ENCODE data around the gene LRBA. TPM values are rescaled to one million over a fixed set of nuclear protein-coding genes. Genes with fewer than 3 reads are reported as not detected.

Gene LRBA
- total and polyA plus RNA-seq, 9 of the 15 experiments (the other 6 are each of a cell fraction or from before 2014, with no cell fraction given): 24.2 to 88.7 (median 59.7) TPM

DNA sequence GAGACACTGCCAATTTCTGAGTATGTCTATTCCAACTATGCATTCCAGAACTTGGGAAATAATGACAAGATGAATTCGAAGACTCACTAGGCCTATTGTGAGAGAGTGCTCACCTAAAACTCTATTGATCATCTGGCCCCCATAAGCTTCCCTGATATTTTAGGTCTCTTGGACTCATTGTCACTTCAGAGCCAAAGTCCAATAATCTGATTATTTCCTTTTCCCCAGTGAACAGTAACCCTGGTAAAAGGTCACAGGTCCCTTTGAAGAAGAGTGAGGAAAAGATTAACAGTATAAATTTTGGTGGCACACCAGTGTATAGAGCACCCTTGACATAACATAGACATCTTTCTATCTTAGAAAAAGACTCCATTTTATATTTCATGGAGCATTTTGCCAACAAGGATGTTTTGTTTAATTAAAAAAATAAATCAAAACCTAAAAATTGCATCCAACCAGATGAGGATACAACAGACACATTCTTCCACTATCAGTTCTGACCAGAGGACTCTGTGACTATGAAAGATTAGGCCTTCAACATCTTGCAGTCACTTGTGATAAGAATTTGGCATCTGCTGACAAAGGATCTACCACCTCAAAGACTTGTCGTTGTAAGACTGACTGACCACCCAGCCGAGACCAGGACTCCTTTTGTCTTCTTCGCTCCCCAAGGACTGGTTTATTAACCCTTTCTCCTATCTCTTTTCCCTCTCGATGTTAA is 241.2 kb downstream of the LRBA start (continued):
- TF ChIP-seq, protein P1, sequence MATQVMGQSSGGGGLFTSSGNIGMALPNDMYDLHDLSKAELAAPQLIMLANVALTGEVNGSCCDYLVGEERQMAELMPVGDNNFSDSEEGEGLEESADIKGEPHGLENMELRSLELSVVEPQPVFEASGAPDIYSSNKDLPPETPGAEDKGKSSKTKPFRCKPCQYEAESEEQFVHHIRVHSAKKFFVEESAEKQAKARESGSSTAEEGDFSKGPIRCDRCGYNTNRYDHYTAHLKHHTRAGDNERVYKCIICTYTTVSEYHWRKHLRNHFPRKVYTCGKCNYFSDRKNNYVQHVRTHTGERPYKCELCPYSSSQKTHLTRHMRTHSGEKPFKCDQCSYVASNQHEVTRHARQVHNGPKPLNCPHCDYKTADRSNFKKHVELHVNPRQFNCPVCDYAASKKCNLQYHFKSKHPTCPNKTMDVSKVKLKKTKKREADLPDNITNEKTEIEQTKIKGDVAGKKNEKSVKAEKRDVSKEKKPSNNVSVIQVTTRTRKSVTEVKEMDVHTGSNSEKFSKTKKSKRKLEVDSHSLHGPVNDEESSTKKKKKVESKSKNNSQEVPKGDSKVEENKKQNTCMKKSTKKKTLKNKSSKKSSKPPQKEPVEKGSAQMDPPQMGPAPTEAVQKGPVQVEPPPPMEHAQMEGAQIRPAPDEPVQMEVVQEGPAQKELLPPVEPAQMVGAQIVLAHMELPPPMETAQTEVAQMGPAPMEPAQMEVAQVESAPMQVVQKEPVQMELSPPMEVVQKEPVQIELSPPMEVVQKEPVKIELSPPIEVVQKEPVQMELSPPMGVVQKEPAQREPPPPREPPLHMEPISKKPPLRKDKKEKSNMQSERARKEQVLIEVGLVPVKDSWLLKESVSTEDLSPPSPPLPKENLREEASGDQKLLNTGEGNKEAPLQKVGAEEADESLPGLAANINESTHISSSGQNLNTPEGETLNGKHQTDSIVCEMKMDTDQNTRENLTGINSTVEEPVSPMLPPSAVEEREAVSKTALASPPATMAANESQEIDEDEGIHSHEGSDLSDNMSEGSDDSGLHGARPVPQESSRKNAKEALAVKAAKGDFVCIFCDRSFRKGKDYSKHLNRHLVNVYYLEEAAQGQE (IDR thresholded peaks at IDR 0.05; ENCODE audit: borderline replicate concordance): no peak
- TF ChIP-seq, protein P1 (CRISPR knock-in tag; IDR thresholded peaks at IDR 0.05; ENCODE audit: low read depth): no peak
- TF ChIP-seq MED1 (CRISPR knock-in tag; IDR thresholded peaks at IDR 0.05; ENCODE audit: borderline replicate concordance) (no peak), SETDB1 (IDR thresholded peaks at IDR 0.05; ENCODE audit: low read length) (no peak), EZH2 (IDR thresholded peaks at IDR 0.05; ENCODE audit: borderline replicate concordance, low read depth, low read length) (no peak), CEBPB (tag; IDR thresholded peaks at IDR 0.05) (no peak), ZFX (CRISPR knock-in tag; IDR thresholded peaks at IDR 0.05) (no peak), RBBP5 (IDR thresholded peaks at IDR 0.05; ENCODE audit: borderline replicate concordance, insufficient read depth, low read length, poor library complexity, severe bottlenecking) (no peak), ZFPM2 (CRISPR knock-in tag; IDR thresholded peaks at IDR 0.05) (no peak), NFE2 (IDR thresholded peaks at IDR 0.05; ENCODE audit: low read depth) (0 out of 2 replicates have a peak, but pooled peaks have one; percentile 36)
- TF ChIP-seq, protein P2, sequence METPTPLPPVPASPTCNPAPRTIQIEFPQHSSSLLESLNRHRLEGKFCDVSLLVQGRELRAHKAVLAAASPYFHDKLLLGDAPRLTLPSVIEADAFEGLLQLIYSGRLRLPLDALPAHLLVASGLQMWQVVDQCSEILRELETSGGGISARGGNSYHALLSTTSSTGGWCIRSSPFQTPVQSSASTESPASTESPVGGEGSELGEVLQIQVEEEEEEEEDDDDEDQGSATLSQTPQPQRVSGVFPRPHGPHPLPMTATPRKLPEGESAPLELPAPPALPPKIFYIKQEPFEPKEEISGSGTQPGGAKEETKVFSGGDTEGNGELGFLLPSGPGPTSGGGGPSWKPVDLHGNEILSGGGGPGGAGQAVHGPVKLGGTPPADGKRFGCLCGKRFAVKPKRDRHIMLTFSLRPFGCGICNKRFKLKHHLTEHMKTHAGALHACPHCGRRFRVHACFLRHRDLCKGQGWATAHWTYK (CRISPR knock-in tag; IDR thresholded peaks at IDR 0.05): 0 out of 2 replicates have a peak, but pooled peaks have one; percentile 20
- TF ChIP-seq, protein P3, sequence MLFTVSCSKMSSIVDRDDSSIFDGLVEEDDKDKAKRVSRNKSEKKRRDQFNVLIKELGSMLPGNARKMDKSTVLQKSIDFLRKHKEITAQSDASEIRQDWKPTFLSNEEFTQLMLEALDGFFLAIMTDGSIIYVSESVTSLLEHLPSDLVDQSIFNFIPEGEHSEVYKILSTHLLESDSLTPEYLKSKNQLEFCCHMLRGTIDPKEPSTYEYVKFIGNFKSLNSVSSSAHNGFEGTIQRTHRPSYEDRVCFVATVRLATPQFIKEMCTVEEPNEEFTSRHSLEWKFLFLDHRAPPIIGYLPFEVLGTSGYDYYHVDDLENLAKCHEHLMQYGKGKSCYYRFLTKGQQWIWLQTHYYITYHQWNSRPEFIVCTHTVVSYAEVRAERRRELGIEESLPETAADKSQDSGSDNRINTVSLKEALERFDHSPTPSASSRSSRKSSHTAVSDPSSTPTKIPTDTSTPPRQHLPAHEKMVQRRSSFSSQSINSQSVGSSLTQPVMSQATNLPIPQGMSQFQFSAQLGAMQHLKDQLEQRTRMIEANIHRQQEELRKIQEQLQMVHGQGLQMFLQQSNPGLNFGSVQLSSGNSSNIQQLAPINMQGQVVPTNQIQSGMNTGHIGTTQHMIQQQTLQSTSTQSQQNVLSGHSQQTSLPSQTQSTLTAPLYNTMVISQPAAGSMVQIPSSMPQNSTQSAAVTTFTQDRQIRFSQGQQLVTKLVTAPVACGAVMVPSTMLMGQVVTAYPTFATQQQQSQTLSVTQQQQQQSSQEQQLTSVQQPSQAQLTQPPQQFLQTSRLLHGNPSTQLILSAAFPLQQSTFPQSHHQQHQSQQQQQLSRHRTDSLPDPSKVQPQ (CRISPR knock-in tag; IDR thresholded peaks at IDR 0.05; ENCODE audit: borderline replicate concordance): no peak
- TF ChIP-seq, protein P4, sequence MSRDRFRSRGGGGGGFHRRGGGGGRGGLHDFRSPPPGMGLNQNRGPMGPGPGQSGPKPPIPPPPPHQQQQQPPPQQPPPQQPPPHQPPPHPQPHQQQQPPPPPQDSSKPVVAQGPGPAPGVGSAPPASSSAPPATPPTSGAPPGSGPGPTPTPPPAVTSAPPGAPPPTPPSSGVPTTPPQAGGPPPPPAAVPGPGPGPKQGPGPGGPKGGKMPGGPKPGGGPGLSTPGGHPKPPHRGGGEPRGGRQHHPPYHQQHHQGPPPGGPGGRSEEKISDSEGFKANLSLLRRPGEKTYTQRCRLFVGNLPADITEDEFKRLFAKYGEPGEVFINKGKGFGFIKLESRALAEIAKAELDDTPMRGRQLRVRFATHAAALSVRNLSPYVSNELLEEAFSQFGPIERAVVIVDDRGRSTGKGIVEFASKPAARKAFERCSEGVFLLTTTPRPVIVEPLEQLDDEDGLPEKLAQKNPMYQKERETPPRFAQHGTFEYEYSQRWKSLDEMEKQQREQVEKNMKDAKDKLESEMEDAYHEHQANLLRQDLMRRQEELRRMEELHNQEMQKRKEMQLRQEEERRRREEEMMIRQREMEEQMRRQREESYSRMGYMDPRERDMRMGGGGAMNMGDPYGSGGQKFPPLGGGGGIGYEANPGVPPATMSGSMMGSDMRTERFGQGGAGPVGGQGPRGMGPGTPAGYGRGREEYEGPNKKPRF (IDR thresholded peaks at IDR 0.05; ENCODE audit: low read depth, low read length): no peak

All from K562 (cell line).